Activated T-helper 1 cell treated with Interleukin-2 at 50 U/mL for 16 hours (primary cell): ENCODE measurements around the gene ADAM11.
A peak's percentile ranks its signal among the peaks of the same experiment; 100 is the strongest.

Experiments used
- DNase-seq: peaks from one replicate; pipeline ENCODE4 v3.0.0-alpha.2; 2020; ENCODE audit warnings: low read depth

ADAM11 gene

DNA sequence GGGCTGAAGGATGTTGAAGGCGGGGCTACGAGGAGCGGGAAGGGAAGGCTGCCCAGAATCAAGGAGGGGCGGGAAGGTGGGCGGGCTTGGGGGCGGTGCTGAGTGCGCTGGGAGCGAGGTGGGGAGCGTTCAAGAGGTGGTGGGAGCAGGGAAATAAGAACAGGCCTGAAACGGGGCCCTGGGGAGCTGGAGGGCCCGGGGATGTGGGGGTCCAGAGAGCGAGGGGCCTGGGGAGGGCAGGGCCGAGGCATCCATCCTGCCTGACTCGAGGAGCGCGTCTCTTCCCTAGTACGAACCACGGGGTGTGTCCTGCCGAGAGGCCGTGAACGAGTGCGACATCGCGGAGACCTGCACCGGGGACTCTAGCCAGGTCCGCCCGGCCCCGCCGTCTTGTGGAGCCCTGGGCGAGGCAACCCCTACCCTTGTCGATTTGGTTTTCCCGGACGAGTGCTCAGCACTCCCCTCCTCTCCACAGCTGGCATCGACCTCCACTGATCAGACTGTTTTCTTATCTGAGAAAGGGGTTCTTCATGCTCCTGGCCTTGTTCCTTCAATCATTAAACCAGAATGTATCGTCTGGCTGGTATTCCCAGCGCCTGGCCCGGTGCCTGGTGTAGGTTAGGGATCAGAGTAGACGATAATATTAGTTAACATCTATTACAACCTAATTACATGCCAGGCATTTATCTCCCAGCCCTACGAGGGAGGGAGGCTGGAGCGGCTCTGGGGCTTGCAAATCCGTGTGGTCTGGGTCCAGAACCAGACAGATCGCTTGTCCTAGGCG, 17.2 kb downstream of the ADAM11 start:
- peak; percentile 19 for DNase-seq

- no peak for DNase-seq
These were observed 18.0 kb downstream of the ADAM11 start for GRCh38 chr17:44776628-44777393.

GRCh38 chr17:44777394-44778348, 18.9 kb downstream of the ADAM11 start:
- no peak for DNase-seq

GRCh38 chr17:44778656-44779210, 19.9 kb downstream of the ADAM11 start:
- no peak for DNase-seq

- peak; percentile 63 for DNase-seq
These were observed 20.6 kb downstream of the ADAM11 start for GRCh38 chr17:44779211-44780025.

GRCh38 chr17:44780161-44780560, 21.4 kb downstream of the ADAM11 start:
- DNase-seq: no peak

- no peak for DNase-seq
These were observed 22.2 kb downstream of the ADAM11 start for GRCh38 chr17:44780845-44781480.

DNA sequence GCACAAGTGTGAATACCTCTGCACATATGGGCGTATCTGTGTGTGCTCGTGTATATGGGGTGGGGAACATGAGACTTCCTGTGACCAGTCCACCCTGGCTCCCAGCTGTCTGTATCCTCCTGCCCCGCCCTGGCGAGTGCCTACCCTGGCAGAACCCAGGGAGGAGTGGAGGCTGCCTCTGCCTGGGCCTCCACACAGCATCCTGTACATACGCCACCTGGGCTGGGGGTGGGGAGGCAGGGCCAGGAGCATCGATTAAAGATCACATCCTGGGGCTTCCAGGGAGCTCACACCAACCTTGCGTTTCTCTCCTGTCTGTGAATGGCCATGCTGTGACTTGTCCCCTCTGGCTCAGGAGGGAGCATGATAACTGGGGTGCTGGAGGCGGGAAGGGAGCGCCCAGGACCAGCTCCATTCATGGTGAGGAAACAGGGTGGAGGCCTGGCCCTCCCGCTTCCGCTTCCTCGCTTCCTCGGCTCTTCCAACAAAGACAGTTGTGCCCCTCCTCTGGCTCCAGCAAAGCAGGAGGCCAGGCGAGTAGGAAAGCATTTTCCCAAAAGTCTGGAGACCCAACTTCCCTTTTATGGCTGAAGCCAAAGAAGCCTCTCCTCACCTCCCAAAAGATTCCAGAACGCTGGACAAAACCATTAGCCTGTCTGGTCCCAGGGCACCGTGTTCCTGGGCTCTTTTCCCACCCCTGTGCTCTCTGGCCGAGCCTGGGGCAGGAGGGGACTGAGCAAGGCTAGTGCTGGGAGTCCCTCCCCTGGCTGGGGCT, 22.9 kb downstream of the ADAM11 start:
- DNase-seq: no peak

- DNase-seq: no peak
These were observed 23.6 kb downstream of the ADAM11 start for GRCh38 chr17:44782326-44782850.

DNA sequence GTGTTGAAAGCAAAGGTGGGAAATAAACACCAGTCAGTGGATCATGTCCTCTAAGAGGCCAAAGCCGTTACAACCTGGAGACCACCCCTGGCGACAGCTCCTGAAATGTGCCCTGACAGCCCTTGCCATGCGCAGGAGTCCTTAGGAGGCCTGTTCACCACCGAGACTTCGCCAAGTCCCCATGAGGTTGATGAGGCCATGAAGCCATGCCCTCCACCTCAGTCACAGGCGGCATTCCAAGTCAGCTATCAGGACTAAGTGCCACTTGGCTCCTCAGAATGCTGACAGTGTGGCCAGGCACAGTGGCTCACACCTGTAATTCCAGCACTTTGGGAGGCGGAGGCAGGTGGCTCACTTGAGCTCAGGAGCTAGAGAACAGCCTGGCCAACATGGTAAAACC, 27.1 kb downstream of the ADAM11 start:
- DNase-seq: no peak

DNA sequence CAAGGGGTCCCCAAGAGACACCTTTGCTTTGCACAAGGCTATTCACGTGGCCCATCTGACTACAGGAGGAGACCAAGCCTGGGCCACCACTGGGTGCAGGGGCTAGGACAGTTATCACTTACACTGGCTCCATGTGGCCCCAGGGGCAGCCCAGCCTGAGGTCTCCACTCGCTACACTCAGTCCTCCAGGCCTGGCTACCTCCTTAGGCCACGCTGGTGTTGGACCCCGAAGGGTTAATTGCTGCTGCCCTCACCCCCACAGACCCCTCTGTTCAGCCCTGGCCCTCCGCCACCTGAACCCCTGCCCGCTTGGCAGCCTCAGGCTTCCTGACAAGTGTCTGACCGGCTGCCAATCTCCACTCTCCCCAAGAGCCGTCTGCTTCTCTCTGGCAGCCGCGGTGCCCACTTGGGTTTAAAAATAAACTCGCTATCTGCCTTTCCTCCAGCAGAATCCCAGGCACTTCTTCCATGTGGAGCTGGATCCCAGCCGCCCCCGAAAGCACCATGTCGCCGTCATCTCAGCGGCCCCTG, 27.8 kb downstream of the ADAM11 start:
- DNase-seq: no peak

DNA sequence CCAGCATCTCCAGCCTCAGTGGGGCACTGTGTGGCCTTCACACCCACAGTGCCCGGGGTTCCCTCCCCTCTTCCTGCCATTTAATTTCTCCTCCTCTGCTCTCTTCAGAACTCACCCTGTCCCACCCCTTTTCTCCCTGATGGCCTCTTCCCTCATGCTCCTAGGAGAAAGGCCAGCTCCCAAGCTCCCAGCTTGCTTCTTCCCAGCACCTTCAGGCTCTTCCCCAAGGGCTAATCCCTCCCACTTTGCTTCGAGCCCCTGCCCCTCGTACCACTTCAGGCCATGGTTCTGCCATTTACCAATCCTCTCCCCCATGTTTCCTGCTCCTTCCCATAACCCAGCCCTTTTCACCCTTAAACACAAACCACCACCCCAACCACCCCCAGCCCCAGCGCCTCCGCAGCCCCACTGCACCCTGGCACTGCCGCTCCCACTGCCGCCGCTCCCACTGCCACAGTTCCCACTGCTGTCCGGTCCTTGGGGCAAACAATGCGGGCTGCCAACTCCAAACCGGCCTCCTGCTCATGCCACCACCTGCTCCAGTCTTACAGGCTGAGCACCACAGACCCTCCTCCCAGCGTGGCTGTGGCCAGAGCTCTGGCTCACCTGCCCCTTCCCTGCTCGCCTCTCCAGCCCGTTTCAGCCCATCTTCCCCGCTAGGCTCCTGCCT, 28.6 kb downstream of the ADAM11 start:
- DNase-seq: no peak

- DNase-seq: no peak
These were observed 29.4 kb downstream of the ADAM11 start for GRCh38 chr17:44788139-44788538.

- DNase-seq: no peak
These were observed 33.5 kb downstream of the ADAM11 start for GRCh38 chr17:44792276-44792675.

GRCh38 chr17:44793885-44794842, 35.4 kb downstream of the ADAM11 start:
- no peak for DNase-seq

- DNase-seq: no peak
These were observed 36.1 kb downstream of the ADAM11 start for GRCh38 chr17:44794851-44795413.

- no peak for DNase-seq
These were observed 36.6 kb downstream of the ADAM11 start for GRCh38 chr17:44795421-44795820.
